Ovary (tissue), 3 donors: ENCODE data around the gene TECPR2.

Experiments used
- CTCF ChIP-seq, 3 donors: fragments of 450-650 bp in 2 of 3; fragments of 200-600 bp in 1 of 3; IDR thresholded peaks; one replicate each; pipeline versions ENCODE4 v1.5.1 to v1.8.0; 2016 to 2022; ENCODE audit warnings: antibody characterized with exemption in 3 of 3, mild to moderate bottlenecking in 1 of 3
- POLR2A ChIP-seq: fragments of 450-650 bp; IDR thresholded peaks from one replicate; pipeline ENCODE4 v1.6.1; 2017; ENCODE audit warnings: antibody characterized with exemption, mild to moderate bottlenecking, moderate library complexity
- donor health status: DM: no; HTN: no; CAD: no.

DNA sequence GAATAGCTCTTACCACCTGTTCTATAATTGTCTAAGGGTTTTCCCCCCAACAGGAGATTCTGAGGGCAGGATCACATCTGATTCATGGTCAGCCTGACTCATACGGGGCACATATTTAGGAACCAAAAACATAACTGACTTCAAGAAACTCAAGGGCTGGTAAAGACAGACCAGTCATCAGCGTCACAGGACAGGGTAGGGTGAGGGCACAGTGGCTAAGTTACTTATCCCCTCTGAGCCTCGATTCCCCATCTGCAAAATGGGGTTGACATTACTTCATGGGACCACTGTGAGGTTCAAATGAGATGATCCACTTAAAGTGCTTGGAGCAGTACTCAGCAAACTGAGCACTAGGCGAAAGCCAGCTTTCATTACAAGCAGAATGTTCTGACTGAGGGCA lies 657 bp upstream of the TECPR2 start:
- no peak for TF ChIP-seq CTCF (IDR thresholded peaks at IDR 0.05)
- TF ChIP-seq POLR2A = no peak
